ENCODE measurements around the gene CRHR1.
"Not testable (repeated sequence)": the region's sequence is repeated elsewhere in the genome, so short reads cannot be mapped to it uniquely, and the experiment has no call there.

The CRHR1 gene

GRCh38 chr17:45847101-45847500, 63.0 kb downstream of the CRHR1 start:
- no peak for DNase-seq

GRCh38 chr17:45847747-45848146, 63.6 kb downstream of the CRHR1 start:
- no peak for DNase-seq

GRCh38 chr17:45848405-45848804, 64.3 kb downstream of the CRHR1 start:
- DNase-seq = no peak

- no peak for DNase-seq
These were observed 64.9 kb downstream of the CRHR1 start for GRCh38 chr17:45848868-45849535.

GRCh38 chr17:45849536-45849990, 65.4 kb downstream of the CRHR1 start:
- no peak for DNase-seq

- no peak for DNase-seq
These were observed 65.9 kb downstream of the CRHR1 start for GRCh38 chr17:45850011-45850410.

GRCh38 chr17:45850468-45850867, 66.3 kb downstream of the CRHR1 start:
- DNase-seq = no peak

GRCh38 chr17:45851022-45851421, 66.9 kb downstream of the CRHR1 start:
- DNase-seq = no peak

- no peak for DNase-seq
These were observed 67.3 kb downstream of the CRHR1 start for GRCh38 chr17:45851464-45851863.

GRCh38 chr17:45851873-45852272, 67.8 kb downstream of the CRHR1 start:
- DNase-seq = no peak

- no peak for DNase-seq
These were observed 68.6 kb downstream of the CRHR1 start for GRCh38 chr17:45852535-45853297.

GRCh38 chr17:45854209-45854608, 70.1 kb downstream of the CRHR1 start:
- no peak for DNase-seq

GRCh38 chr17:45855691-45856336, 71.7 kb downstream of the CRHR1 start:
- DNase-seq = no peak

GRCh38 chr17:45857977-45858708, 74.0 kb downstream of the CRHR1 start:
- DNase-seq = no peak

GRCh38 chr17:45861165-45861564, 77.0 kb downstream of the CRHR1 start:
- DNase-seq = no peak

GRCh38 chr17:45862127-45862526, 78.0 kb downstream of the CRHR1 start:
- not testable (repeated sequence) for DNase-seq

- DNase-seq = no peak
These were observed 79.9 kb downstream of the CRHR1 start for GRCh38 chr17:45863857-45864654.

GRCh38 chr17:45867171-45867570, 83.1 kb downstream of the CRHR1 start:
- DNase-seq = no peak

- no peak for DNase-seq
These were observed 83.6 kb downstream of the CRHR1 start for GRCh38 chr17:45867702-45868101.

GRCh38 chr17:45868276-45868675, 84.2 kb downstream of the CRHR1 start:
- no peak for DNase-seq

- DNase-seq = no peak
These were observed 85.7 kb downstream of the CRHR1 start for GRCh38 chr17:45869676-45870341.
